ENCODE data around the gene MYADML2.

The MYADML2 gene

GRCh38 chr17:81947189-81947588 lies at the start of gene MYADML2:
Gene MYADML2 (minus strand): TSS chr17:81947233. CDS start chr17:81941741, 5,492 bp downstream.
- no peak for TF ChIP-seq CTCF (conservative IDR thresholded peaks at IDR 0.05)

GRCh38 chr17:81996232-81996756 lies 49.3 kb upstream of the MYADML2 start:
- no peak overlapping the region for H3K27ac ChIP-seq
- TF ChIP-seq CTCF (conservative IDR thresholded peaks at IDR 0.05) = no peak

More at GRCh38 chr17:81947189-81947588, at the start of gene MYADML2:
- H3K27ac ChIP-seq = no peak within 1 kb of the TSS

GRCh38 chr17:81995463-81996231 lies 48.6 kb upstream of the MYADML2 start:
- no peak for TF ChIP-seq CTCF (conservative IDR thresholded peaks at IDR 0.05)
- no peak overlapping the region for H3K27ac ChIP-seq

GRCh38 chr17:81994593-81995462 lies 47.8 kb upstream of the MYADML2 start:
- no peak overlapping the region for H3K27ac ChIP-seq
- no peak for TF ChIP-seq CTCF (conservative IDR thresholded peaks at IDR 0.05)

- no peak for TF ChIP-seq CTCF (conservative IDR thresholded peaks at IDR 0.05)
- H3K27ac ChIP-seq = no peak overlapping the region
Measured at GRCh38 chr17:81993729-81994592, 46.9 kb upstream of the MYADML2 start.

GRCh38 chr17:81992306-81993102 lies 45.5 kb upstream of the MYADML2 start:
- H3K27ac ChIP-seq = peak overlapping the region; percentile 77
- TF ChIP-seq CTCF (conservative IDR thresholded peaks at IDR 0.05) = no peak
